NCI-H82 treated with DMSO at 0.1 percent for 48 hours (cell line): ENCODE measurements around the gene PPIL6.
"Not testable (repeated sequence)": the region's sequence is repeated elsewhere in the genome, so short reads cannot be mapped to it uniquely, and the experiment has no call there.

Experiments
- DNase-seq: peaks from one replicate; lab custom pipeline; 2025; ENCODE audit not compliant: unreplicated experiment; lab: John Stamatoyannopoulos, UW

Gene PPIL6

DNA sequence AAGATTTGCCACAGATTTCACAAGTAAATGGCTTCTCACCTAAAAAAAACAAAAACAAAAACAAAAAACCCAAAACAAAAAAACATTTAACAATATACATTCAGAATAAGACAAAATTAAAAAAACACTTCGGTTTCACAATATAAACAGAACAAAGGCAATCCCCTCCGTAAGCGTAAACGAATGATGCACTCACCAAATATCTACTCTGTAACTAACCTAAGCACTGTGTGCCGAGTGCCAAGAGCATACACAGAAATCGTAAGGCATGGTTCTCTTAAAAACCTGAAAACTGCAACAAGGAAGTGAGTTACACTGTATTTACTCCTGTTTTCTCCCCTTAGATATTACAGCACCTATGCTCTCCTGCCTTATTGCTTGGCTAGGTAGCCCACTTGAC lies 27.3 kb upstream of the PPIL6 start:
- no peak for DNase-seq

DNA sequence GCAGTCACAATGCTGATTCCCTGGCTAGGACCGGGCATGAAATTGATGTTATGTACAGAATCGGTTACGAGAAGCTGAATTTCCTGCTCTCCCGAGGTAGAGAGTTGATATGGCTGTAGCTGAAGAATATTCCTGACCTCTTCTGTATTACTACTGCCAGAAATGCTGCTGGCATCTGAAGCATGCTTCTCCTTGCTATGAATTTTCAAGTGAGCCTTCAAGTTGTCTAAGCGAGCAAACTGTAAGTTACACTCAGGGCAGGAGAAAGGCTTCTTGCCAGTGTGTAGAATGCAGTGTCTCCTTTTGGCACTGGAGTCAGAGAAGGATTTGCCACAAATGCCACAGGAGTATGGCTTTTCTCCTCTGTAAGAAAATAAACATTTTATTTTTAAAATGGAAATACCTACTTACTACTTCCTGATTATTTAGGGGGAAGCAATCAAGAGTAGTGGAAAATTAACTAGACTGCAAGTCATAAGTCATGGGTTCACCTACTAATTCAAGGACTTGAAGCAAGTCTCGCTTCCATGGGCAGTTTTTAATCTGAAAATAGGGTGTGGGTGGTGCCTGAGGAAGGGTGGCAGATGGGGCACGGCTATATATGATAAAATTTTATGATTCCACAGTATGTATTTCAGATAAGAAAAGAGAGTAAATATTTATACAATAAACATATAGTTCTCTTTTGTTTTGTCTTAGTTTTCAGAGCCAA lies 25.9 kb upstream of the PPIL6 start:
- DNase-seq: no peak

DNA sequence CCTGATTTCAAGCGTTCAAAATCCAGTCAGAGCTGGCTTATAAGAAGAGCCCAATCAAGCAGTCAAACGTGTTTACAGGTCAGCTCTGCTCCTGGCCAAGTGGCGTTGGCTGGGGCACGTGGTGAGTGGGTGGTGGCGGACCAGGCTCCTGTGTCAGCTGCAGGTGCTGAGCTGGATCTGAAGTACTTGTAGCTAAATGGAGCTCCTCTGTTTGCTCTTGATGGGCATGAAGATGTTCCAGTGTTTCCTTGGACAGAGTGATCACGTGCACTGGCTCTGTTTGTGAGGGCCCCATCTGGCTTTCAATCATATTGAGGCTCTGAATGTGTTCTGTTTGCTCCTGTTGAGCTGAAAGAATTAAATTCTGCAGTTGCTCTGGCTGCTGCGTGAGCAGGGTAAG lies 25.3 kb upstream of the PPIL6 start:
- no peak for DNase-seq

DNA sequence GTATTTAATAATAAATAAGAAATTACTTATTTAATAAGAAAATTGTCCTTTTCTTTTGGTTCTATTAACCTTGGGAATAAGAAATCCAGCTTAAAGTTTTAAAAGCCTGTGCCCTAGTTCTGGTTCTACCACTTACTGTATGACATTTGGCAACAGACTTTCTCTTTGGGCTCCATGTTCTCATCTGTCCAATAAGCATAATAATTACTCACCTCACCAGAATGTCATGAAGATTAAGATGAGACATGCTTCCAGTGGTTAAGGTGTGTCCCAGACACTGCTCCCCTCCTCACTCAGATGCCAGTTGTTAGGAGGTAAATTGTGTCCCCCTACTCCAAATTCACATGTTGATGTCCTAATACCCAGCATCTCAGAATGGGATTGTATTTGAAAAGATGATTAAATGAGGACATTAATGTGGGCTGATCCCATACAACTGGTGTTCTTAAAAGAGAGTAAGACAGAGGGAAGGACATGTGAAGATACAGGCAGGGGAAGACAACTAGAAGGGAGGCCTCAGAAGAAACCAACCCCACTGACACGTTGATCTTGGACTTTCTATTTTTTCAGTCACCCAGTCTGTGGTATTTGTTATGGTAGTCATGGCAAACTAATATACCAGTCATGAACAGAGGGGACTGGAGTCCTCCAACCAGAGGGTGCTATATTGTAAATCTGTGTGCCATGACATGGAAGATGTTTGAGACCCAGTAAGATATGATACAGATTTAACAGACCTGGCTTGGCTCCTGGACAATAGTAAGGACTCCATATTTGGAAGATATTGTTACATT lies 21.5 kb upstream of the PPIL6 start:
- no peak for DNase-seq

DNA sequence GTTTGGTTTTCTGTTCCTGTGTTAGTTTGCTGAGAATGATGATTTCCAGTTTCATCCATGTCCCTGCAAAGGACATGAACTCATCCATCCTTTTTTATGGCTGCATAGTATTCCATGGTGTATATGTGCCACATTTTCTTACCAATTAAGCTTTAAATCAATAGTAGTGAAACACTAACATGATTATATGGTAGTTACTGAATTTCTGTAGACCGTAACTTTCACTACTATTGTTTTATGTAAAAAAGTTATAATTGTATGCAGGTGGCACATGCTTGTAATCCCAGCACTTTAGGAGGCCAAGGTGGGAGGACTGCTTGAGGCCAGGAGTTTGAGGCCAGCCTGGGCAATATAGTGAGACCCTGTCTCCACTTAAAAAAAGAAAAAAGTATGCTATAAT lies 20.8 kb upstream of the PPIL6 start:
- not testable (repeated sequence) for DNase-seq

DNA sequence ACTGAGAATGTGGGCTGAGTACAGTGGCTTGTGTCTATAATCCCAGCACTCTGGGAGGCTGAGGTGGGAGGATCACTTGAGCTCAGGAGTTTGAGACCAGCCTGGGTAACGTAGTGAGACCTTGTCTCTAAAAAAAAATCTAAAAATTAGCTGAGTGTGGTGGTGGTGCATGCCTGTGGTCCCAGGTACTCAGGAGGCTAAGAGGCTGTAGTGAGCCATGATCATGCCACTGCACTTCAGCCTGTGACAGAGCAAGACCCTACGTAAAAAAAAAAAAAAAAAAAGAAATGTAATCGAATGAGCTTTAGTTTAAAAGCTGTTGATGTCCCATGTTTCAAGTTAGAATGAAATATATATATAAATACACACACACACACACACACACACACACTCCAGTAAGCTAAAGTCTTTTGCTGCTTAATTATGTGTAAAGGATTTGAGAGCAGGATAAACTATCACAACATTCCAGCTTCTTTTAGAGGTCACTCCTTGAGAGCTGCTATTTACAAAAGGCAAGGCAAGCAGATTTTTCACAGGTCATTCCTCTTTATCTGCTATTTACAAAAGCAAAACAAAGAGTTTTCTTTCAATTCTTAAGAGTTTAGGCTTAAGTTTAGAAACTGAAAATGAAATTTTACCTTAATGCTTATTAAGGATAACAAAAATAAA lies 19.9 kb upstream of the PPIL6 start:
- no peak for DNase-seq

DNA sequence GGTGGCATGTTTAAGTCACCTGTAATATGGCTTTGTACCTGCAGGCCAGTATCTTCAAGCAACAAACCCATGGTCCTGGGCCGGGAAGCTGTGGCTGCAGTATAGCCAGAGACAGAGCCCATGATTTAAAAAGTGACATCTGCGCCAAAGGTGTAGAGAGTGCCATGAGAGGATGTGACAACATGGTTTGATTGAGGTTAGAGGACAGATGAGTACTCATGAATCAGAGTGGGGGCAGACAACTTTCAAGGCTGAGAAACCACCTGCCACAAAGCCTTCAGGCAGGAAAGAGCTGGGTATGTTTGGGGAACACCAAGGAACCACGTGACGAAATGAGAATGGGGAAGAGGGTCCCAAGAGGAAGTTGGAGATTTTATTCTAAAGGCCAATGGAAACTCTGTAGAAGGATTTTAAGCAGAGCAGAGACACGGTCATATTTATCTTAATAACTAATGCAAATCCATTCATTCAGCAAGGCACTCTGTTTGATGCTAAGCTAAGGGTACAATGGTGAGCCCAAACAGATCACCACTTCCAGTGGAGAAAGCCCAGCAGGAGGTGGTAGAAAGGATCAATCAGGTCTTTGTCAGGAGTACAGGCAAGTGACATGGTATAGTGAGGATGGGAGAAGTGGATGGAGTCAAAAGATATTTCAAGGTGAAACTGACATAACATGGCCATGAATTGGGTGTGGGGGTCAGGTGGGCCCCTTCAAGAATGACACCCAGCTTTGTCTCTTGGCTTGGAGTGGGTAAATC lies 18.5 kb upstream of the PPIL6 start:
- DNase-seq: no peak

DNA sequence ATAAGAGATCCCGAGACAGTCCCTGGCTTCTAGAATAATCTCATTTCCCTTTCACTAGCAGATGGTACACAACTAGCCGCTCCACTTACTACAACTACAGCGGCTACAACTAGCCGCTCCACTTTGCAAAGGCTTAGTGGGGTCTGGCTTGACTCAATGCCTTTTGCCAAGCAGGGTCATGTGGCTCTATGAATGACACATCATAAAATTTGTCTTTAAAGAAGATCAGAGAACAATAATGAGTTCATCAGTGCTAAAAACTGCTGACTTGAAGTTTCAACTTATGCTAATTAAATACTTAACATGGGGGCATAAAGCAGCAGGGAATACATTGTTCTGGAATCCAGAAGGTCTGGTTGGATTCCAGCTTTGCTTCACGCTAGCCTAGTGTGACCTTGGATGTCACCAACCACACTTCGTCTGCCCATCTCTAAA lies 17.2 kb upstream of the PPIL6 start:
- peak; percentile 11 for DNase-seq

DNA sequence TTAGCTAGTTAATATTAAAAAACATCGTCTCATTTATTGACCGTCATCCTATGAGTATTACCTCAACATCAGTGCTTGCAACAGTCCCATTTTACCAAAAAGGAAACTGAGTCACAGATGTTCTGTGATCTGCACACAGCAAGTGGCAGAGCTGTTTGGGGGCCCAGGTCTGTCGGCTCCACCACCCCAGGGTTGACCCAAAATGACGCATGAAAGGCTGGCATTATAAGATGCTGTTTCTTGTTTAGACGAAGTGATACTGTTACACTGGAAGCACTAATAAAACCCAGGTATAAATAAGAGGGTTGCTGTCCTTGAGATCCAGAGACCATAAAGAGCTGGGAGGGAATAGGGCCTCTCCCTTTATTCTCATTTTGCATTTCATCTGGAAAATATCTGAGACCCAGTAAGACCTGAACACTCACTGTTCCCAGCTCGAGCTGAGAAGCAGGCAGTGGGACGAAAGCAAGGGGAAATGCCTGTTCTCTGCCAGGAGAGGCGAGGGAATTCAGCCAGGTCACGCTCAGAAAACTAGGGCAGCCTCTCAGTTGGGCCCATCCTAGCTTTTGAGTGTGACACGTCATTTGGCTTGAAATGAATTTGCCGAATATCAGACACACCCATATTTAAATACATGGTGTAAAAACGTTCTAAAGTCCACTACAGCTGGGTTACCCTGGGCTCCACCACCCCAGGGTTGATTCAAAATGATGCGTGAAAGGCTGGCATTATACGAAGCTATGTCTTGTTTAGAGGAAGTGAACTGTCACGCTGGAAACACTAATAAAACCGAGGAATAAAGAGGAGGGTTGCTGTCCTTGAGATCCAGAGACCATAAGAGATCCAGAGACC lies 16.5 kb upstream of the PPIL6 start:
- no peak for DNase-seq

DNA sequence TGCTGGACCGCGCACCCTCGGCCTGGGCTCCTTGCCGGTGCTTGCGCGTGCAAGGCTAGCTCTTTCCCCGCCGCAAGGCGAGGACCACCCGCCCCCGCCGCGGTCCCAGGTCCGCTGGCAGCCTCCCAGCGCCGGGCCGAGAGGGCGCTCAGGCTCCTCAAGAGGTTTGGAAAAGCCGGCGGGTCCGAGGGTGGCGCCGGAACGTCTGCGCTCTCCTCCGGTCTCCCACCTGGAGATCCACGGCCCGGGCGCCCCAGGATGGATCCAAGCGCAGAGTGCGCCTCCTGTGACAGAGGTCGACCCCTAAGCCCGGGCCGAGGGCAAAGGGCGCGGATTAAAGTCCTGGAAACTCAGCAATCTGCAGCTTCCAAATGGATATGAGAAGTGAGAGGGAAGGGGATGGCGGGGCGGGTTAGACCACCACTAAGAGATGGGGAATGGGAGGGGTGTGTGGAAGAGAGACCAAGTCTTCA lies 15.7 kb upstream of the PPIL6 start:
- no peak for DNase-seq

DNA sequence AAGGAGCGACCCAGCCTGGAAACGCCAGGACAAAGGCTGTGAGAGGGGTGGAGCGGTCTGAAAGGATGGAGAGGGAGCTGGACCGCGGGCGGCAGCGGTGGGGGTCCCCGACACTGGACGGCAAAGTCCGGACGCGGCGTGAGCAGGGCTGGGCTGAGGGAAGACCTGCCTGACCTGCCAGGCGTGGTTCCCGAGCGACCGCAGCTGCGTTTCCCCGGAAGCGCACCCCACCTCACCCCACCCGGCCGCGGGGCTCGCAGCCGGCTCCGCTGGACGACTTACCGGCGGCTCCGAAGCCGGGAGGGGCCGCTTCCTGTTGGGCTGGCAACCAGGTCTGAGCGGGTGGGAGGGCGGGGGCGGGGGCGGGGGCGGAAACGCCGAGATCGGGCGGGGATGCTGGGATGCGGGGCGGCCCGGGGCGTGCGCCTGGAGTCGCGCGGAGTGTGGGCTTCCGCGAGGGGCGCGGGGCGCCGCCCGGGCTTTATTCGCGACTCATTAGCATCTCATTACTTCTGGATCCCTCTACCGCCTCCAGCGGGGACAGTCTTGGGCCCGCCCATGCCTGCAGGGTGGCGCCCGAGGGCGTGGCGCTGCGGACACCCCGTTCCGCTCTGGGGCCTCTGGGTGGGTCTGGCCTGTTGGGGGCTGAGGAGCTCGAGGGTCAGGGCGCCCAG lies 15.1 kb upstream of the PPIL6 start, which contains the start of gene MICAL1:
MICAL1 (minus strand) TSS at position 336 of the 674 bp plus-strand sequence. CDS start 1,576 bp downstream, outside the sequence.
- peak; percentile 51 for DNase-seq

DNA sequence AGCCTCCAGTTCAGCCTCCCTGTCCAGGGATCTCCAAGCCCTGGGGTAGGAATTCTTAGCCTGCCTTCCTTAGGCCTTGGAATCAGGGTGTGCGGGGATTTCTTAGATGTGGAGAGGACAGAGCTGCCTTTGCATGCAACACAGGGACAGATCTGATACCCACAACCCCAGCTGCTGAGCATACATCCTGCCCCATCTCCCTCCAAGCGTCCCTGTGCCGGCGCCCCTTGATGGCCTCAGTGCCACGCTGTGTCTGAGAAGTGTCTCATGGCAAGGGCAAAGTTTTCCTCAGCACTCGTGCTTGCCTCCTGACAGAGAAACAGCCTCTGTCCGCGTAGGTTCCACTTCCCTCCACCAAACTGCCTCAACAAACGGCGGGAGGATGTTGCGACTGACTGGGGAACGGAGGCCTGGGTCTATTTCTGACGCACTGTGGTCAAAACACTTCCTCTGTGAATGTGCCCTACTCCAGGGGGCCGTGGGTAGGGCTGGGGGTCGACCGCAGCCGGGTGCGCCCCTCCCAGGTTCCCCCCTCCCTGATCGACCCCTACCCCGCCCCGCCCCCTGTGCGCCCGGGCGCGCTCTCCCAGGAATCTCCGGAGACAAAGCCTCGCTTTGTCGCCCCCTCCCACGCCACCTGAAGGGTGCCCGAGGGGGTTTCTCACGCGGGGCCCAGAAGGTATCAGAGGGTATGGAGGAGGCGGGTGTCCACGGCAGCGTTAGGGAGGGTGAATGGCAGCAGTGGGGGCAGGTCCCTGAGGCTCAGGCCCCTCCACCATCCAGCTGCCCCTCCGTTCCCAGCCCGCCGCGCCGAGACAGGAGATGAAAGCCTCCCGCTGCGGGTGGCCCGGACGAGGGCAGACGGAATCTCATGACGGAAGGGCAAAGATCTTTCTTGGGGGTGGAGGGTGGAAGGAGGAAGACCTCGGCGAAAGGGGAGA lies 14.3 kb upstream of the PPIL6 start:
- no peak for DNase-seq

DNA sequence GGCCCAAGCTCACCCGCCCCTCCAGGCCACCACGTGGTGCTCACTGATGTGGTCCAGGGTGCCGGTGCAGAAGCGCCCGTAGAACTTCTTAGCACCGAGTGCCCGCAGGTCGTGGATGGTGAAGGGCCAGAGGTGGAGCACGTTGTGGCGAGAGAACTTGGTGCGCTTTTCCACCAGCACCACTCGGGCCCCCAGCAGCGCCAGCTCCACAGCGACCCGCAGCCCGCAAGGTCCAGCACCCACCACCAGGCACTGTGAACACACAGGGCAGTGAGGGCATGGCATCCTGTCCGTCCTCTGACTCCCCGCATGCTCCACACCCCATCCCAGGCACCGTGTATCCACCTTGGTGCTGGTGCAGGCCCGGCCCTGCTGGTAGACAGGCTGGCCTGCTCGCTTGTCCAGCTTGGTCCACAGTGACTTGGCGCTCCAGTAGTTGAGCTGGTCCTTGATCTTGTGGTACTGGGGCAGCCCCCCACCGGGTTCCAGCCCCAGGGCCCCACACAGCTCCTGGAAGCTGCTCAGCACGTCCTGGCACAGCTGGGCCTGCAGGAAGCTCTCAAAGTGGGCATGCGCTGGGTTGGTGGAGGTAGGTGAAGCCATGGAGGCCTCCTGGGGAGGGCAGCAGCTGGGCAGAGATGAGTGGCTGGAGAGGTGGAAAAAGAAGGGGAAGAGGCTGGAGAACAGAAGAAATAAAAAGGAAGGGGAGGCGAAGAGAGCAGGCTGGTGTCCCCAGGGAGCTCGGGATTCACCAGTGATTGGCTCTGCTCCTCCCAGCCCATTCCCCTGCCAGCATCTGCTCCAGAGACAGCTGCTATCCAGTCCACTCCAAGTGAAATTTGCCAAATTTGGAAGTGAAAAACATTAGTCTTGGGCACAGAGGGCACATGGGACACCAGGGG lies 13.4 kb upstream of the PPIL6 start:
- no peak for DNase-seq

DNA sequence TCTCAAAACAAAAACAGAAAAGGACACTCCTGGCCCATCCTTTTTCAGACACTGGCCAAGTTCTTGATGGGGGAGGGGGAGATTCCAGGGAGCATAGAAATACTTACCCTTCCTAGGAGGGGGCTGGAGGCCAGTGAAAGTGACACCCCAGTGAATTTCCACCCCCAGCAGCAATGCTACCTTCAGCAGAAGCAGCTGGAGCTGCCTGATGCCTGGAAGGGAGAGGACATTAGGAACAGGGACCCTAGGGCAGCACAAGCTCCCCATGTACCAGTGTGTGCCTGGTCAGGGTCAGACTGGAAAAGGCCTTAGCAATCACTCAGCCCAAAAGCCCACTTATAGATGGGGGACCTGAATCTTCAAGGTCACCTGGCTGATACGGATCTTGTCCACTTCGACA lies 12.7 kb upstream of the PPIL6 start:
- no peak for DNase-seq

DNA sequence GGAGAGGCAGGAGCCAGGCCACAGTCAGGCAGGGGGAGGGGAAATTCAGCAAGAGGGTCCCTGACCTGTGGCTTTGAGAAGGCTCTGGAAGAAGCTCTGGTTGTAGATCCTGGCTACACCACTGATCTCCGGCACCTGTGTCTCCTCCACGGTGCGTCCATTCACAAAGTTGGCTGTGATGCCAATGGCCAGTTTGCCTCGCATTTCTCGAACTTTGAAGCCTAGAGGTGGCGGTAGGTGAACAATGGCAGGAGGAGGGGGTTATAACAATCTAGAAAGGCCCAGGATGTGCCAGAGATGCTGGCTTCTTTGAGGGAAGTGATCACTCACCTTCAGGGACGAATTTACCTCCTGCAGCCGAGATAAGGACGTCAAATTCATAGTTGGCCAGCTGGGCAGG lies 11.8 kb upstream of the PPIL6 start:
- DNase-seq: no peak

DNA sequence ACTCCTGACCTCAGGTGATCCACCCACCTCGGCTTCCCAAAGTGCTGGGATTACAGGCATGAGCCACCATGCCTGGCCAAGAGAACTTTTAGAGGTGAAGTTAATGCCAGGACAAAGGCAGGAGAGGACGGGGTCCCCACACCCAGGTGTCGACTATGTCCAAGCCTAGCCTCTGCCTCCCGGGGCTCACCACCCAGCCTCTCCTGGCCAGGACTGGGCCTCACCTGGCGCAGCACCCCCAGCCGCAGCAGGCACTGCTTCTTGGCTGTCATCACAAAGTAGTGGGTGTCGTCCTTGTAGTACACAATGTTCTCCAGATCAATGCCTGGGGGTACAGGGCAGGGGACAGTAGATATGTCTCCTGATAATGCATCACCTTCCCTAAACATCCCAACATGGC lies 10.9 kb upstream of the PPIL6 start:
- no peak for DNase-seq

DNA sequence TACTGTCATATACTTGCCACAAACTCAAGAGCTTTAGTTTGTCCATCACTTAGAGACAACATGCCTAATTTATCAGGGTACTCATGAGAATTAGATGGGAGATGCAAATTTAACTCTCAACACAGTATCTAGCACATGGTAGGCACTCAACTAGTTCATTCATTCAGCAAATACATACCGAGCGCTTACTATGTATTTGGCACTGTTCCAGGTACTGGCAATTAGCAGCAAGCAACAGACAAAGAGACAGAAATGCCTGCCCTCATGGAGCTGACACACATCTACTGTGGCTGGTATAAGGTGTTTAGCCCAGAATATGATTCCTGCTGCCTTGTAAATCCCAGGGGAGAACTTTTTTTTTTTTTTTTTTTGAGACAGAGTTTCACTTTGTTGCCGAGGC lies 10.4 kb upstream of the PPIL6 start:
- DNase-seq: no peak
